Stimulated activated CD4-positive, alpha-beta T cell treated with anti-CD3 and anti-CD28 coated beads, Interleukin-1b, Interleukin-23, amount 100 ng/mL, for 24 hours (primary cell): ENCODE results near the gene TRAK1.

ENCODE experiments used
- DNase-seq, 4 experiments: peaks; one replicate each; pipeline ENCODE4 v3.0.0-alpha.2; 2020; ENCODE audit warnings: low read depth in 4 of 4, low spot score in 1 of 4

TRAK1 gene

GRCh38 chr3:42202217-42202865 is 111.2 kb downstream of the TRAK1 start:
- DNase-seq: no peak

- no peak for DNase-seq
Observed at GRCh38 chr3:42204867-42205599, 113.9 kb downstream of the TRAK1 start.

- DNase-seq: no peak
Observed at GRCh38 chr3:42205800-42206514, 114.8 kb downstream of the TRAK1 start.

DNA sequence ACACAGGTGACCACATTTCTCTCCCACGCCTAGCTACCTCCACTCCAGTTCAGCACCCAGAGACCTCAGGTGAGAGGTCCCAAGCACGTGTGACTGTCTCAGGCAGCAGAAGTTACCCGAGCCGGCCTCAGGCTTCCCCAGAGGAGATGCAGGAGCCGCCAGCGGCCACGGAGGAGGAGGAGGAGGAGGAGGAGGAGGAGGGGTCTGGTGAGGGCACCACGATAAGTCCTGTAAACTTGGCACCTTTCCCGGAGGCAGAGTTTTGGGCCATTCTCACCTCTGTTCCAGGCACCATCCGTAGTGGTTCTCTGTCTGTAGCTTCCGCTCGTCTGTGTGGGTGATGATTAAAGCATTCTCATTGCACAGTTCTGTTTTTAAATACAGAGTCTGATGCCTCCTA is 118.8 kb downstream of the TRAK1 start:
- DNase-seq: no peak

GRCh38 chr3:42210726-42211125 is 119.6 kb downstream of the TRAK1 start:
- DNase-seq: no peak

DNA sequence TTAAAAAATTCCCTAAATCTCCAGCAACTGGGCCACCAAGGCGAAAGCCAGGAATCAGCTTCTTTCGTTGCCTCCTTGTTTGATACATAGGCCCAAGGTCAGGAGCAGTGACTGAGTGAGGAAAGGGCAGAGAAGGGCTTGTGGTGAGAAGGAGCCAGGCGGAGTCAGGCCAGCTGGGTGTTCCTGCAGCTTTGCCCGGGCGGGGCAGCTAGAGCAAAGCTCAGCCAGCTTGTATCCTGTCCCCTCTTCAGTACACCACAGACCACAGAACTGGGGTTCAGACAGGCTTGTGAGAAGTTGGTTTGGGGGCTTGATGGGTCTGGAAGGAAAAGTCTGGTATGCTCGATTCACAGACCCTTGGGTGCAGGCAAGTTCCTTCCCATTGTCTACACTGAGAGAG is 122.3 kb downstream of the TRAK1 start:
- DNase-seq: no peak

DNA sequence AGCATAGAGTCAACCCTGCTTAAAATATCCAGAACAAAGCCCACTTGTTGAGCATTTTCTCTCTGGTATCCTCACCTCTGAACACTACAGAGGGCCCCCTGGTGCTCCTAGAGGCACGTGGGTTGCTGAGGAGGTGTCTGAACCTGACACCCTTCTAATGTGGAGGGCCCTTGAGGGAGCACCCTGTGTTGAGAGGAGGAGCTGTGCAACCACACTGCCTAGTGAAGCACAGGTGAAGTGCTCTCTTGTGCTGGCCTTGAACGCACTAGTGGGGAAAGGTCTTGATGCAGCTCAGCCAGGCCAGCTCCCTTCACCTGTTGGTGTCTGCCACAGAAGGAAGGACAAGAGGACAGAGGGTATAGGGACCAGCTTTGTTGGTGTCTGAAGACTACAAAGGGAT is 122.9 kb downstream of the TRAK1 start:
- no peak for DNase-seq

DNA sequence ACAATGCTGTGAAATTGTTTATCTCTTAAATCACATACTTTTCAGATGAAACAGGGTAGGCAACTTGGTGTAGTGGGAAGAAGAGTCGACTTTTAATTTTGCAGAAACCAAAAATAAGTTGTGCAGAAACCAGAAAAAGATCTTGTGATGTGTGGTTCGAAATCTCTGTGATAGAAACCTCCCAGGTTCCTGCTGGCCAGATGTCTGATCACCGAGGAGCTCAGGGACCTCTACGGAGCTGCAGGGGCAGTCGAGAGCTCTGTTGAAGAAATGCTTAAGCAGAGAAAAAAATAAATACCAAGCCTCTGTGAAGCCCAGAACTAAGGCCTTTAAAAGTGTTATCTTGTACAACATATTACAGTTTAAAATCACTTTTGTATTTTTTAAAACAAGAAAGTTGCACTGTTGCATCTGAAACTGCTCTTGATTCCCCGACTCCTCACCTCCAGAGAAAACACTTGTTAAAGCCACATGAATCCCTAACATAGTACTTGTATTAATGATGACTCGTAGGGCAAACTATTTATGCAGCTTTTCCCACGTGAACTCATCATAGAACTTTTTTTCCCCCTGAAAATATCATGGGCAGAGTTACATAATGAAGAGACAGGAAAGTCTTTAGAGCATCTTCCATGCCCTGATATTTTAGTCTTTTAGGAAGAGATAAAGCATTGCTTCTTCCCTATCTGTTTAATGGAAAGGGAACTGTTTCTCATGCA is 123.6 kb downstream of the TRAK1 start:
- DNase-seq: no peak

DNA sequence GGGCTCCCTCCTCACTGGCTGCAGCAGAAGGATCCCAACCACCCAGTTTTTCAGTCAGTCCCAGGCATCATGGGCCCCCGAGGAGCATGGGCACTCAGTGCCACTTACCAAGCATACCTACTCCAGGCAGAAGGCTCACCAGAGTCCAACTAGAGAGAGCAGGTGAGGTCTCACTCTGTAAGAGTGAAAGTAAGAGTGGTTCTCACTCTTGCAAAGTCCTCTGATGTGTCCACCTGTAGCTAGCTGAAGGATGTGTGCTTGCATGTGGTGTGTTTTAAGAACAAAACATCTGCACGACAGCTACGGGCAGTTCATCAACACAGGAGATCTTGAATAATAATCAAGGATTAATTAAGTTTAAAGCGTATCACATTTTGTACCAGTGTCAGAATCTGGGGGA is 125.1 kb downstream of the TRAK1 start:
- DNase-seq: no peak

DNA sequence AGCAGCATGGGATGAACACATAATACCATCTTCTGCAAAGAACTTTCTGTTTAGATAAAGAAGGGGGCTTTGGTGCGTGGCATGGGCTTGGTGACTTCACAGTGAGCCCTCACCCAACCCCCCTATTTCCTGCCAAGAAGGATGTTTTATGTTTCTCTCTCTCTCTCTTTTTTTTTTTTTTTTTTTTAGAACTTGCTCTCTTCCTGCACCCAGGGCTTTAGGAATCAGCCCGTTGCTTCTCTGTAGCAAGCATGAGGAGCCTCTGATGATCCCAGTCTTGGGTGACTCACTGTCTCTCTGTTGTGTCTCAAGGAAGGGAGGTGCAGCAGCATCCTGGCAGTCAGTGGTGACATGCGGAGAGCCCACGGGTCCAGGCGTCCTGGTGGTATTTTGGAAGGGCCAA is 125.8 kb downstream of the TRAK1 start:
- no peak for DNase-seq

DNA sequence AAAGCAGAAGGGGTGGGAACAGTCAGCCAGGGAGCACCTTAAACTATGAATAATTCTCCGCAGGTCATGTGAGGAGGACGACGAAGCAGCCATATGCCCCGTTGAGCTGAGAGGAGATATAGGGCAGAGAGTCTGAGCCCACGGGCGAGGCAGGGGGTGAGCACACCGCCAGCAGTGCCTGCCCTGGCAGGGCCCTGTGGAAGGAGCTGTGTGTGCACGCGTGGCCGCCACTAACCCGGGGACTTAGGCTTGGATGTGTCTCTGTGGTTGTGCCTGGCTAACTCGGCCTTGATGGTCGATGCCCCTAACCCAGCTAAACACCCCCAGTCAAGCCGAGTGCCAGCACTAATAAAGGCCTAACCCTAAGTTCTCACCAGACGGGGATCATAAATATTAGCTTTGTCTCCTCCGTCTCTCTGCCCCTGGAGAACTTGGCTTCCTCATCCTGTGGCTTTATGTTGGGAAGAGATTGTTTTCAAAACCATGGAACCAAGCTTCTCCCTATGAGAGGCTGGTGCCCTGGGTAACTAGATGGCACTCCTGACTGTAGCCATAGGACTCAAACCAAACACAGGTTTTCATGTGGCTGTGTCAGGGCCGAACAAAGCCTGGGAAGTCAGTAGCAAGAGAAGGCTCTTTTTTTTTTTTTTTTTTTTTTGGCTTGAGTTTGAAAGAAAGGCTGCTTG is 129.4 kb downstream of the TRAK1 start:
- no peak for DNase-seq

DNA sequence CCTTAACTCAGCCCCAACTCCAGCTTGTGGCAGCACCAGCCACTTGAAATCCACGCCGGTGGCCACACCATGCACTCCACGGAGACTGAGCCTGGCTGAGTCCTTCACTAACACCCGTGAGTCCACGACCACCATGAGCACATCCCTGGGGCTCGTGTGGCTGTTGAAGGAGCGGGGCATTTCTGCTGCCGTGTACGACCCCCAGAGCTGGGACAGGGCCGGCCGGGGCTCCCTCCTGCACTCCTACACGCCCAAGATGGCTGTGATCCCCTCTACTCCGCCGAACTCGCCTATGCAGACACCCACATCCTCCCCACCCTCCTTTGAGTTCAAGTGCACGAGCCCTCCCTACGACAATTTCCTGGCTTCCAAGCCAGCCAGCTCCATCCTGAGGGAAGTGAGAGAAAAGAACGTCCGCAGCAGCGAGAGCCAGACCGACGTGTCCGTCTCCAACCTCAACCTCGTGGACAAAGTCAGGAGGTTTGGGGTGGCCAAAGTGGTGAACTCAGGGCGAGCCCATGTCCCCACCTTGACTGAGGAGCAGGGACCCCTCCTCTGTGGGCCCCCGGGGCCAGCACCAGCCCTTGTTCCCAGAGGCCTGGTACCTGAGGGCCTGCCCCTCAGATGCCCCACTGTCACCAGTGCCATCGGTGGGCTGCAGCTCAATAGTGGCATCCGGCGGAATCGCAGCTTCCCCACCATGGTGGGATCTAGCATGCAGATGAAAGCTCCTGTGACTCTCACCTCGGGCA is 132.0 kb downstream of the TRAK1 start:
- DNase-seq: no peak

GRCh38 chr3:42224178-42224577 is 133.0 kb downstream of the TRAK1 start:
- no peak for DNase-seq

DNA sequence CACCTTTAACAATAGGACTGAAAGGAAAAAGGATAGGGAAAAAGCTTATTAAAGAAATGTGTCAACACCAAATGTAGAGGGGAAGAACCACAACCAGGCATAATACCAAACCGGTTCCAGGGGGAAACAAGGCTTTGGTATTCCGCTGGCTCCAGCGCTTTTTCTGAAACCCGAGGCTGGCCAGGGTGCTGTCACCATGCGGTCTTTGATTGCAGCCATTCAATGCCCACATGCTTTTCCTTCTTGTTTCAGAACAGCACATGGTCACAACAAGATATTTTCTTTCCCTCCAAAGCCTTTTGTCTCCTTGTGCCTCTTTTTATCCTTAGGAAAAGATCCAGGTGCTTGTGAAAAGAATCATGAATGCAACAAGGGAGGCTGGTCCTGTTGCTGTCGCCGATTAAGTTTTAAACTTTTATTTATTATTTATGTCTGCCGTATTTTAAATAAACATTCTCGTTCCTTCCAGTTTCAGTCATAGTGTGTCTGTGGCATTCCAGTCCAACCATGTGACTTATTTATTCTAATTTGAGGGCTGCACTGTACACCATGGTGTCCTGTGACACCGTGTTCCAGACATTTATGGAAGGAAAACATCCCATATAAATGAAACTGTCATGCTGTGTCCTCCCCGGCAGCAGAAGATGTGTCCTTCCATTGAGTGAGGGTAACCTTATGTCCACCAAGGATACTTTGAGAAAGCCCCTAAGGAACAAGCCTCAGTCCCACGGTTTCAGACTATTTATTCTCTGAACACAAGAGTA is 133.7 kb downstream of the TRAK1 start:
- no peak for DNase-seq

DNA sequence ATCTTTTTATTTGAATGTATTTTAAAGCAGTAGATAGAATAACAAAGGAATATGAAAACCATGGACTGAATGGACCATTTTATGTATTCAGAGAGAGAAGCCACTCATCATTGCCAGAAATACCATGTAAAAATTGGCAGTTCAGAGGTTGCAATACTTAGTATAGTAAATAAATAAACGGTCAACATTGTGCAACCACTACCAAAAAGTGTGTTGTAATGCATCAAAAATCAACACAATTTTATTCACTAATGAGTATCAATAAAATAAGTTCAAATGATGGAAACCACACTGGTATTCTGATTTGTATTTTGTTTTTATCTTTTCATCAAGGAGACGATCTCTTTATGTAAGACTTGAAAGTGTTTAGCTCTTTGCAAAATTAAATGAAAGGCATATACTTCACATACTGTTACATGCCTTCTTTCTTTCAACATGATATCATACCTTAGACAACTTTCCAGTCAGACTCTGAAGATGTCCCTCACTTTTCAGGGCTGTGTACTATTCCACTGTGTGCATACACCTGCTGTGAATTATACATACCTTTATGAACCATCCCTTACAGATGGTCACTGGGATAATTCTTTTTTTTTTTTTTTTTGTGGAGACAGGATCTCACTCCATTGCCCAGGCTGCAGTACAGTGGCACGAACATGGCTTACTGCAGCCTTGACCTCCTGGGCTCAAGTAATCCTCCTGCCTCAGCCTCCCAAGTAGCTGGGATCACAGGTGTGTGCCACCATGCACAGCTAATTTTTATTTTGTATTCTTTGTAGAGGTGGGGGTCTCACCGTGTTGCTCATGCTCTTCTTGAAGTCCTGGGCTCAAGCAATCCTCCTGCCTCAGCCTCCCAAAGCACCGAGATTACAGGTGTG is 134.6 kb downstream of the TRAK1 start:
- DNase-seq: no peak

DNA sequence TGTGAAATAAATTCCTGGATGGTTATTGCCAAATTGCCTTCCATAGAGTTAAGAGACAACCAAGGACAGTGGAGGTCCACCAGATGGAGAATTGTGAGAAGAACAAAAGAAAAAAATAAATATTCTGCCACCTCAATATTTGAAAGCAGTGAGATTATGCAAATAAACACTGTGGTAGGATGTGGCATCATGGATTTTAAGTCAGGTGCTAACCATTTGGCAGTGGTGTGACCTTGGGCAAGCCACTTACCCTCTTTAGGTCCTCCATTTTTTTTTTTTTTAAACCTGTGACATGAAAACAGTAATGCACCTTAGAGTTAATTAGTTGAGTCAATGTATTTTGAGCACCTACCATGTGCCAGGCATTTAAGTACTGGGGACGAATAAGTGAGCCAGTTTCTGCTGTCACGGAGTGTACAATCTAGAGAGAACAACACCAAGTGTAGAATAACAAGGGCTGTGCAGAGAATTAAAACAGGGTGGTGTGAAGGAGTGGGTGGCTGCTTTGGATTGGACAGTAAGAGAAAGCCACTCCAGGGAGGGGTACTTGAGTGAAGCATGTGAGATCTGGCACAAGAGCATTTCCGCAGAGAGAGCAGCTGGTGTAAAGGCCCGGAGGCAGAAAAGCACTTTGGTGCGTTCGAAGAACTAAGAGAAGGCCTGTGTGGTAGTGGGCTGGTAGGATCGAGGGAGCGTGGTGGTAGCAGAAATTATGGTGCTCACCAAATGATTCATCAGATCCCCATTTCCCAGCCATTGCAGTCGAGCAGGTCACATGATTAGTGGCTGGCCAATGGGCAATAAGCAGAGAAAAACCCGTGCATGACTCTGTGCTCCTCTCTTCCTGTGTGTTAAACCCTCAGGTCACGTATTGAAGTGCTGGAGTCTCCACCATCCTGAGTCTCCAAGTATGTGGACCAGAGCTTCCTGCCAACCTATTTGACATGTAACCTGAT is 135.6 kb downstream of the TRAK1 start:
- no peak for DNase-seq

- no peak for DNase-seq
Observed at GRCh38 chr3:42228796-42229195, 137.6 kb downstream of the TRAK1 start.
